HG03354 (cell line): ENCODE data around the gene AXIN2.

ENCODE experiments used
- ATAC-seq: cut with Tn5 transposase; IDR thresholded peaks from one replicate; pipeline ENCODE4 v1.9.1; 2021; ENCODE audit warnings: mild to moderate bottlenecking; ENCODE audit not compliant: unreplicated experiment, poor library complexity, severe bottlenecking

Gene AXIN2

DNA sequence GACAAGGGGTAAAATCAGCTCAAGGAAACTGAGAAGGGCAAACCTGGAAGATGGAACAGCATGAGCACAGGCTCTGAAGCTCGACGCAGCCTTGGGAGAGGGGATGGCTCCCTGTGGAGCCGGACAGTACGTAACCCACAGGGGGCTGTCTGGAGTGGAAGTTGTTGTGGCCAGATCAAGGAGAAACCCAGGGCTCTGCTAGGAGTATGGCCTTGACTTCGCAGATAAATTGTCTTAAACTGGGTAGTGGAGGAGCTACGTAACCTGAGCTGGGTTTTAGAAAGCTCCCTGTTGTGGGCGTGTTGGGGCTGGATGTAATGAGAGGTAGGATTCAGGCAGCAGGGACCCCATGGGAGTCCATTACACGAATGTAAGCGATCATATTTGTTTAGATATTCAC is 25.5 kb upstream of the AXIN2 start:
- no peak for ATAC-seq

DNA sequence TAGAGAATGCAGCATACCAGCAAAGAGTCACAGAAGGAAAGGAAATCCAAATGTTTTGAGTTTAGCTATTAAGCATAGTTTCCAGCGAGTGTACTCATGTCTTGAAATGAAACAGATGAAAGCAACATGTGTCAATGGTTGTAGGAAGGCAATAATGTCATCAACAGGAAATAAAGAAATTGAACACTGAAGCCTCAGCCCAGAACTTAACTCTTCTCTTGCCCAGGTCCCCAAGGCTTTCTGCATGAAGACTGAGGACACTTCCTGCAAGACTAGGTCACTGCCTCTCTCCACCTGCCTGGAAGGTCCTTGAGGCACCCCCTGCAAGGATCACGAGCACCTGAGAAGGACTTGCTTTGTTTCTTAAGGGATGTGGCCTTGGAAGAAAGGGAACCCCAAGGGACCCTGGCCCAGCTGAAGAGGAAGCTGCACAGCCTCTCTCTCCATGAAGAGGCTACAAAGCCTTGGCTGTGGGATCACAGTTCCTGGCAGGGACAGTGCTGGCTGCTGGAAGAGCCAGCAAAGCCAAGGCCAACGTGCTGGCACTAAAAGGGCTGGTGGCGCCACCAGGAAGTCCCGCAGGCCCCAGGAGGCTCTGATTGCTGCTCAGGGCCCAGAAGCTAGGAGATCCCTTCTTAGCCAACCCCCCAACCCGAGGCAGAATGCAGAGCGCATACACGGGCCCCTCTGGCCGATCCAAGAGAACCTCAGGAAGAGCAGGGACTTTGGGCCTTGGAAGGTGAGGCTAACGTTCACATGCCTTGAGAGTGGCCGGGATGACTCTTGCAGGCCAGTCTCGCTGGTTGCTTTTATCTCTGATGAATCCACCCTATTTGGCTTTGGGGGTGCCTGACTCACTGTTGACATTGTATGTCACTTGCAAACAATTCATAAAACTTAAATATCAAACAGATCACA is 23.4 kb upstream of the AXIN2 start:
- no peak for ATAC-seq

DNA sequence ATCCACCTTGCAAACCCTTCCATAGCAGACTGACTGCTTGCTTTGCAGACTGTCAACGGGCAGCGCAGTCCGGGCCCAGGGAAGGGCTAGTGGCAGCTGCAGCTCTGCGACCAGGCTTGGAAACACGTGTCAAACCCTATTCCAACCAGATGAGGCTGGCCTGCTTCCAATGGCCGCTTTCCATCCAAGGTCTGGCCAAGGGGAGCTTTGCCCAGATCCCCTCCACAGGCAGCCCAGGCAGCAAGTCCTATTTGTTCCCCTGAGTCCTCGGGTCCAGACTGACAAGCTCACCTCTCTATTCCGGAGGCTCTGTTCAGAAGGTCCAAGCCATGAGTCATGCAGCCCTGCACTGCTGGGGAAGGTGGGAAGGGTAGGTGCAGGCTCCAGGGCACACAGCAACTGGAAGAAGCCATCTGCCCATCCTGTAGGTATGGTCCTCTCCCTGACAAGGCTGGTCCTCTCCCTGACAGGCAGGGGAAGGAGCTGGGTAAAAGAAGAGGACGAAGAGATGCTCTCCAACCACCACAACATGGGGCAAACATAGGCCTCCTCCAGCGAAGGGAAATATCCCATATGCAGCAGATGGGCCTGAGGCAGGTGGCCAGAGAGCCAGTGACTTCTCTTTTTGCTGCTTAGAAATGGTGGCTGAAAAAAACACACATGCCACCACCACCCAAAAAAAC is 22.6 kb upstream of the AXIN2 start:
- ATAC-seq = no peak

DNA sequence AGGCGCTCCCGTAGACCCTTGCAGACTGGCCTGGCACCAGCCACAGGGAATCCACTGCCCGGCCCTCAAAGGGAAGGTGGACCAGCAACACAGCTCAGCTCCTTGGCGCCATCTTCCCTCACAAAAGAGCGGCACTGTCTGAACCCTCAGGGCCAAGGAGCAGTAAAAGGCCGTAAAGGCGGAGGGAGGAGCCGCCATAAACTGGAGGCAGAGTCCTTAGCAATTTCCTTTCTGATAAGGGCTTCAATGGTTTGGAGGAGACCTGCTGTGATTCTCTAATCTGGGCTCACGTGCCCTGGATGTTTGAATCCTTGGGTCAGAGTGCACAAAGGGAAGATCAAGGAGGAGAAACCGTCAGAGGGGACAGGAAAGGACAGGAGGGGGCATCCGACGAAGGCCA is 15.5 kb upstream of the AXIN2 start:
- no peak for ATAC-seq

DNA sequence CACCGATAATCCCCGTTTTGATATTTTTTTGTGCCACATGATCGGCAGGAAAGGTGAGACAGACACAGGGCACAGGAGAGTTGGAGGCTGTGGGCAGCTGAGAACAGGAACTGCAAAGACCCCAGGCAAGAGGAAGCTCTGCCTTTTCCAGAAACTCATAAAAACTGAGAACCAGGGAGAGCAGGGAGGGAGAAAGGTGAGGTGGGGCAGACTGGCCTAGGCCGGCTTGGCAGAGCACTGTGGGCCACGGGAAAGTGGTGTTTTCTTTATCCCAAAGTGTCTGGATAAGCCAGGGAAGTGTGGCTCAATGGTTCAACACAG is 11.8 kb upstream of the AXIN2 start:
- no peak for ATAC-seq

DNA sequence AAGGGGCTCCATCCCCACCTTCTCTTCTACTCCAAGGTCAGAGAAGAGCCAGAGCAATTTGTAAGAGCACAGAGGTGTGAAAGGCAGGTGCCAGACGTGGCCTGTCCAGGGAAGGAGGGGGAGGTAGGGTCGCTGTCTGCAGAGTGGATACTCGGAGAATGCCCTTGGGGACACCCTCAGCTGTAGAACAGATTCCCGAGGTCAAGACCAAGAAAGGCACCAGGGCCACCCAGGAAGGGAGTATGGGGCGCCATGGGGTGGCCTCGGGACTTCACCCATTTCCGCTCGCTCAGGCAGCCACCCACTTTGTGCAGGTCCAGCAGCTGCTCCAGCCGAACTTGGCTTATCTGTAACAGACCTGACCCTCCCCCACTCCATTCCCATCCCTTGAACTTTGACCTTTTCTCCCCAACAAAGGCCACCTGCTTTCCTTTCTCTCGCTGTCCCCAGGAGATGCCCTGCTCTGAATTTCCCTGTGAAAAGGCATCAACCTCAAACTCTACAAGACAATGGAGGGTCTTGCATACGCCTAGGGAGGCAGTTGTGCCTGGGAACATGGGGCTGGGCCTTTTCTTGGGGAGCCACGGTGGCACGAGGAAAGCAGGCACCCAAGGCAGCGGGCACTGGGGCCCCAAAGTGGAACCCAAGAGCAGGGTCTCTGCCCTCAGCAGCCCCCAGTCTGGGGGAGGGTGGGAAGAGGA is 11.3 kb upstream of the AXIN2 start:
- ATAC-seq = no peak

DNA sequence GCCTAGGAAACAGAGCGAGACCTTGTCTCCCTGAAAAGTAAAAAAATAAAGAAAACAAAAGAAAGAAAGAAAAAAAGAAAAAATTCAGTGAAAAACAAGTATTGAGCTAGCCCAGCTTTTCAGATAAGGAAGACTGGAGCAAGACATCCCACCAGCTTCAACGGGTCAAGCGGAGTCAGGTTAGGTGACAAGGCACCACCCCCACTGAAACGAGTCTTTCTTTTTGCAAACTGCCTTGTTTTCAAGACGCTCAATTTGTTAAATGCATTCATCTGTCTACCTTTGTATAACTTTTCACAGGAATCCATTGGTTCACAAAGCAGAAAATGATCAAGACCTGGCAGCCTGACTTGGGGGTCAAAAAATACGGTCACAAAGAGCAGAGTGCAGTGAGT is 10.7 kb upstream of the AXIN2 start:
- ATAC-seq = no peak

DNA sequence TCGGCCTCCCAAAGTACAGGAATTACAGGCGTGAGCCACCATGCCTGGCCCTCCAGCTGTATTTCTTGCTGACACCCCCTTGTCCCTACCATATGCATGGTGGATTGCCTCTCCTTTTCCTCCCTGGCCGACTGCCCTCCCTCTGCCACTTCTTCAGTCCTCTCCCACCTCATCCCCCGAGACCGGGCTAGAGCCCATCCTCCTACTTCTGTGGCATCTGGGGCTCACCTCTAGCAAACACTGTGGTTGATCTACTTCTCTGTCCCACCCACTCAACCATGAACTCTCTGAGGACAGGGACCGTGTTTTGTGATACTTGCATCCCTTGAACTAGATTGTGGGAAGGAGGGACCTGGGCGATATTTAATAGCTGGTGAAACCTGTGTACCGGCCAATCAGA is 7.5 kb upstream of the AXIN2 start:
- ATAC-seq = no peak

DNA sequence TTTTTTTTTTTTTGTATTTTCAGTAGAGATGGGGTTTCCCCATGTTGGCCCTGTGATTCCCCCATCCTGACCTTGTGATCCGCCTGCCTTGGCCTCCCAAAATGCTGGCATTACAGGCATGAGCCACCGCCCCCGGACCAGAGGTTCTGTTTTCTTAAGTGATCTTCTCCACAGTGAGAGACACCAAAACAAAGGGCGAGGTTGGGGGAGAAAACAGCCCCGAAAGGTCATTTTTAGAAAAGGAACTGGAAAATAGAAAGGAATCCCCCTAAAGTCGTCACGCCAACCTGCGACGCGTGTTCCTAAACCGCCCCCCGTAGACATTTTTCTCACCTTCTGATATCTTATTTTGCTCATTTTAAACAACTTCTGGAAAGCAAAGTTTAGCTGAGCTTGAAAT is 6.1 kb upstream of the AXIN2 start:
- no peak for ATAC-seq

DNA sequence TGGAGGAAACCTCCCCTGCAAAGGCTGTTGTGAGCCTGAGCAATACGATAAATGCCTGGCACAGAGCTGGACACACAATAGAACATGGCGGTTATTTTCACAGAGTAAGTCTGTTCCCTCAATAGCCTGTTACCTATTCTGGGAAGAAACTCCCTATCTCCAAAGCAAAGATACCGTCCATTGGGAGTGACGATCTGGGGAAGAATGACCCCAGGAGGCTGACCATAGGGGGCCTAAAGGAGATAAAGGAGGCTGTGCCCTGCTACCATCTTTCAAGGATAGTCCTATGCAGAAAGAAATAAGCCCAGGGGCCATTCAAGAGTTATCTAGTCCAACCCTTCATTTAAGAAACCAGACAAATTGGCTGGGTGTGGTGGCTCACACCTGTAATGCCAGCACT is 4.1 kb upstream of the AXIN2 start:
- no peak for ATAC-seq

DNA sequence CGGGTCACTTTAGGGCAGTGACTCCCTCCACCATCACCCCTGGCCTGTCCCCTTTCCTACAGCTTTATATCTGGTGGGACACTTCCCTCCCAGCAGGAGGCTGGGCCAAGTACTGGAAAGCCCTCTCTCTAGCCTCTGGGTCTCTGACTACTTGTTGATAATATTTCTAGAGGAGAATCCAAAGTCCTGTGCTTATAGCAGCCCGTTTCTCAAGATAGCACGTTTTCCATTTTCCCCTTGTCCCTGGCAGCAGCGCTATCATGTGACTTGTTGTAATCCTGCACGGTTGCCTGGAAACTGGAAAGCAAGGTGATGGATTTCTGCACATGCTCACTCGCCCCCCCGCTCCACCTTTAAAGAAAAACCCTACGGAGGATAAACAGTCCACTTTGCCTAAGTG is 3.3 kb upstream of the AXIN2 start:
- ATAC-seq = no peak

DNA sequence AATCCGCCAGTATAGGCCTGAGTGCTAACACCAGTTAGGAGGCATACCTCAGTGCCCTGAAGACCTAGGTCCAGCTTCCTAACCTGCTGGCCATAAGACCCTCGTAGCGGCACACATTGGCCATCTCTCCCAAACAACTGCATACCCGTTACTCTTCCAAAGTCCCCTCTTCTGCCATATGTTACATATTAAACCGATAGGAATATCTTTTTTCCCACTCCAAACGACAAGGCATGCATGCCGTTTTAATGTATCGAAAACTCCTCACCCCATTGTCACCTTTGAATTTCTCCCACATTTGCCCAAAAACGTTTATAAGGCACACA is 721 bp upstream of the AXIN2 start:
- ATAC-seq = no peak

DNA sequence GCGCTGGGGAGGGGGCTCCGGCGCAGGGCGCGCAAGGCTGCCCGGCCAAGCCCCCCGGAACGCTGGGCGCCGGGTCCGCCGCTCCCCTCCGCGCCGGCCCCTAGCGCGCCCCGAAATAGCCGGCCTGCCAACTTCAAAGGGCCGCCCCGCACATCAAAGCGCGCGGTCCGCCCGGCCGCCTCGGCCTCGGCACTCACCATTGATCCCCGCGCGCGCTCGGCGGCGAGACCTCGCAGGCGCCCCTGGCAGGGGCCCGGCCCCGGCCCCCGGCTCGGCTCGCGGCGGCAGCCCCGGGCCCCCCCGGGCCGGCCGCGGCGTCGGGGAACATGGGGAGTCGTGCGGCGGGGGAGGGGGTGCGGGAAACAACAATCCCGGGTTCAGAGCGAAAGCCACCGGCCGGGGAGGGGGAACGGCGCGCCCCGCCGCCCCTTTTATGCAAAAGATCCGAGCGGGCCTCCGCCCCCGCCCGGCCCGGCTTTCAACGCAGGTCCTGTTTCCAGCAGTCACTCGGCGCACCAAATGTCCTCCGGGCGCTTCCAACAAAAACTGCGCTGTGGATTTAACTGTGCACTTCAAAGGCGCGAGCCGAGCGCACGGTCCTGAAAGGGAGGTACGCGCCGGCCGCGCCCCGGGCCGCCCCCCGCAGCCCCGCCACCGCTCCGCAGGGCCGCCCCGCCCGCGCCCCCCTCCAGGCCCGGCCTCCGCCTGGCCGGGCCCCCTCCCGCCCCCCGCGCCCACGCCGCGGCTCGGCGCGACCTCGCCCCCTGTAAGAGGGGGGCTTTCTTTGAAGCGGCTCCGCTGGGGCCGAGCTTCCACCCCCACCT is 608 bp downstream of the AXIN2 start:
- peak; percentile 44 for ATAC-seq

DNA sequence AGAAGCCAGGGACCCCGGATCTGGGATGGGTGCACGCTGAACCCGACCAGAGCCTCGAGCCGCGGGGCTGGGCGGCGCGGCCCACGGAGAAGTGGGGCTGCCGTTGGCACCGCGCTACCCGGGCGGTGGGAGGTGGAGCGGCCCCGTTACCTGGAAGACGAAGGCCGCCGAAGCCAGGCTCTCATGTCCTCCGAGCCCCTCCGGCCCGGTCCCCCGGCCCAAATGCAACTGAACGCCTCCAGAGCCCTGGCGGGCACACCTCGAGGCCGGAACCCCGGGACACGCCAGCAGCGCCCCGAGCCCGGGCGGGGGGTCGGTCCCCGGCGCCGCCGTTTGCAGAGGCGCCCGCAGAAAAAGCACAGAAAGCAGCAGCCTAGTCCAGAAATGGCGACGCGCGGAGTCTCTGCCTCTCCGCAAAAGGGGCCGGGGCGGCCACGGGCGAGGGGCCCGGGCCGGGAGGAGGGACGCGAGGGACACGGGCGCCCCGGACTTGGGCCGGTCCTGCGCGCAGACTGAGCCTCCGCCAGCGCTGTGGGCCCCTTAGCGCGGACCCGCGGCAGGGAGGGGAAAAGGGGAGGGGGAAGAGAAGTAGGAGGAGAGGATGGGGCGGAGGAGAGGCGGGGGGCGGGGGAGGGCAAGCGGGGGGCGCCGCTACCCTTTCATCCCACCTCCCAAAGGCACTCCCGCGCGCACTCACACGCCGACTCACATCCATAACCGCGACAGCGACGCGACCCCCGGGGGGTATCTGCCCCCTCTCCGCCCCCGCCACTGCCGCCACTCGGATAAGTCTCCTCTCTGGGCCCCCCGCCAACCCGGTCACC is 1.4 kb downstream of the AXIN2 start:
- ATAC-seq = no peak

DNA sequence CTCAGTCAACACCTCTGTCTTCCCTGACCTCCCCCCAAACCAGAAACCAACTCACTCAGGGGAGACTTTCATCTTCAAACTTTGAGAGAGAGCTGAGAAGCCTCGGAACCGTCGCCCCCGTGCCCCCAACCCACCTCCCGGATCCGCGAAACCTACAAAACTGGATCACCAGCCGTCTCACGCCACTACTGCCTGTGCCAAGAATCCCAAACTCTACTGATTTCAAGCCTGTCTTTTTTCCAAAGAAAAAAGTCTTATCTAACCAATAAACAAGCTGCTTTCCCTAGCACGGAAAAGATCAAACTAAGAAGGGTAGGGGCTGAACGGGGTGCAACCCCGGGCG is 2.0 kb downstream of the AXIN2 start:
- no peak for ATAC-seq

DNA sequence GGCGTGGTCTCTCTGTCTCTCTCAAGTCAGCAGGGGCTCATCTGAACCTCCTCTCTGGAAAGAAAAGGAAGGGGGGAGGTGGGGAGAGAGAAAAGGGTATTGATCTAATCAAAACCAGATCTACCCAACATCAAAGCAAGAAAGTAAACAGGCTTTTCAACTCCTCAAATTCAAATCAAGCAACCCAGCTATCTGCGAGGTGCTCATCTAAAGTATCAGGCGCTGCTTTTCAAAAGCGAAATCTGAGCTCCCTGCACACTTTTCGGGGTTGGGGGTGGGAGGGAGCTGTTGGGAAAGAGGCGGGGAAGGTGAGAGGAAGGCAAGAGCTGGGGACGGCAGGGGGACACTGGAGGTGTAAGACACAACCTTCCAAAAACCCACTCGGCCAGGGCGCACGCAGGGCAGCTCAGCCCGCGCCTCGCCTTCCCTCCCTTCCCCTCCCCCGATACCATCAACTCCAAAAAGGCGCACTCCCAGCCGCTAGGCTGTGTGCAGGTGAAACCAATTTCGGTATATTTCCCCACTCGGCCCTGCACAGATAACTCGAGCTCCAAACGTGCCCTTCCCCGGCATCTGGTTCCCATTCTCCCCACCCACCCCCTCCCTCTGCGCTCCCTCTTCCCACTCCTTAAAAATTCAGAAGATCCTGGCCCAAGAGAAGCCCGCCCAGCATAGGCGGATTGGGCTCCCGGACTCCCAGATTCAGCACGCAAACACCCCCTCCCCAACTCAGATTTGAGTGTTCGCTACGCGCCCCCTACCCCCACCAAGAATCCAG is 2.6 kb downstream of the AXIN2 start:
- no peak for ATAC-seq

DNA sequence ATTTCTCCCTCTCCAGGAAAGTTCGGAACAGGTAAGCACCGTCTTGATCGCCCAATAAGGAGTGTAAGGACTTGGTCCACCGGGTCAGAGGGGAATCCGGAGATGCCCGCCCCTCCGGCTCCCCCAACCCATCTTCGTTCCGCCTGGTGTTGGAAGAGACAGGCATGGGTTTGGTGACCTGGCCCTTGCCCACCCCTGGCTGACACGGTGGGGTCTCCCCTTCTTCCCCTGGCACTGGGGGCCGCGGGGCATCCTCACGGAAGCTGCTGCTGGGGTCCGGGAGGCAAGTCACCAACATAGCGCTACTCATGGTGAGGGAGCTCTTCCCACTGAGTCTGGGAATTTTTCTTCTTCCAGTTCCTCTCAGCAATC is 3.2 kb downstream of the AXIN2 start:
- ATAC-seq = no peak

DNA sequence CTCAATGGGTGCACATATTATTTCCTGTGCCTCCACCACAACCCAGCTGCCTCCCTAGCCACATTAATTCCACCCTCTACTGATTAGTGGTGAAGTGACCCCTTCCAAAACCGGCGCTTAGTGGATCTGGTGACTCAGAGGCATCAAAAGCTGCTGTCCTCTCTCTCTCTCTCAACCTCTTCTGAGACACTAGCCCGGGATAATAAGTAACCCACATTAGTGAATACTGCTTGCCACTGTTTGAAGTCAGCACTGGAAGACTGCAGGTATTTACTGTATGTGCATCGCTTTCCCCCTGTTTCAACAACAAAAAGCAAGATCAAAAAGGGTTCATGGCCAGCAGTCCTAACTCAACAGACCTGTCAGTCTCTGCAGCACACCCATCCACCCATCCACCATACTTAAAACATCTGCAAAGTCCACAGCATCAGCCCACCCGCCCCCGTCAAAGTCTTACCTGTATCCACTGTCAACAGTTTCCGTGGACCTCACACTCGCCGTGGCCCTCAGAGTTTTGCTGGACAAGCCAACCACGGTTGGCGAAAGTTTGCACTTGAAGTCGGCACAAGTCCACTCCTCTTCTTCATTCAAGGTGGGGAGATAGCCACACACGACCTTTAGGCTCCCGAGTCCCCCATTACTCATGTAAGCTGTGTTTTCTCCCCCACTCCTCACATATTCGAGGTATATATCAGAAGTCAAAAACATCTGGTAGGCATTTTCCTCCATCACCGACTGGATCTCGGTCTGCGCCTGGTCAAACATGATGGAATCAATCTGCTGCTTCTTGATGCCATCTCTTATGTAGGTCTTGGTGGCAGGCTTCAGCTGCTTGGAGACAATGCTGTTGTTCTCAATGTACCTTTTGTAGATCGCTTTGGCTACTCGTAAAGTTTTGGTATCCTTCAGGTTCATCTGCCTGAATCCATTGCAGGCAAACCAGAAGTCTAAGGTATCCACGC is 3.8 kb downstream of the AXIN2 start:
- ATAC-seq = no peak
